Upper lobe of left lung (tissue), 4 donors: ENCODE results near the gene MTMR12.

Experiments used
- EP300 ChIP-seq, 4 donors: sonication (generic); formaldehyde crosslinking; IDR thresholded peaks; one replicate each; pipeline ENCODE4 v1.5.1; 2017; ENCODE audit warnings: antibody characterized with exemption in 4 of 4, control low read depth in 2 of 4
- TF ChIP-seq, protein P1 (sequence below), 6 experiments: fragments of 450-650 bp in 4 of 6; fragments of 200-600 bp in 2 of 6; sonication (generic) in 2 of 6; IDR thresholded peaks; one replicate each; pipeline ENCODE4 v1.5.1; 2016 to 2019; ENCODE audit warnings: antibody characterized with exemption in 6 of 6

DNA sequence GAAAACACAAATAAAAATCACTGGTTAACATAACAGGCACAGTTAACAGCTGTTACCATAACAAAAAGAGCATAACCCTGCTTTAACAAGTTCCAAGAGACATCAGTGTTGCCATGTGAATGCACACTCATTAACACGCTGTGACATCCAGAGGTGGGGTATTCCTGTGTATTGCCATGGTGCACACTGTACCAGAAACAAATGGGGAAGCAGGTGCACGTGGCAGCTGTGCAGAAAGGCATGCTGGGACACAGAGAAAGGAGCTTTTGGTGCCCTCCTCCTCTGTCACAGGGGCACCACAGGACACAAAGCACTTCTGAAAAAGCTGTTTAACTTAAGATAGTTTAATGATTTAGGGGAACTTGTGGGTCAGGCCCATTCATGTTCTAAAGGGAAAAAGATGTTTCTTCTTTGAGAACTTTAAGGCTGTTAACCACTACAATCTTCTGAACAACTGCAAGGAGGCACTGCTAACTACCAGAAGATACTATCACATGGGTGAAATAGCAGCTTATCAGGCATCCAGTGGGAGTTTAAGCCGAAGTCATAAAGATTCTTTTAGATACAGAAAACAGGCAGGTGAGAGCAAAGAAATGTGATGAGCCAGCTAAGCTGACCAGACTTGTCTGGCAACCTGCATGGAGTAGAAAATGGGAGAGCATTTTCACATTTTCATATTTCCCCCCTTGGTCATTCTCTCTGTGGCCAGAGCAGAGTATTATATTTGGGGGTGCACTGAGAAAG is 82.2 kb downstream of the MTMR12 start:
- TF ChIP-seq, protein P1, sequence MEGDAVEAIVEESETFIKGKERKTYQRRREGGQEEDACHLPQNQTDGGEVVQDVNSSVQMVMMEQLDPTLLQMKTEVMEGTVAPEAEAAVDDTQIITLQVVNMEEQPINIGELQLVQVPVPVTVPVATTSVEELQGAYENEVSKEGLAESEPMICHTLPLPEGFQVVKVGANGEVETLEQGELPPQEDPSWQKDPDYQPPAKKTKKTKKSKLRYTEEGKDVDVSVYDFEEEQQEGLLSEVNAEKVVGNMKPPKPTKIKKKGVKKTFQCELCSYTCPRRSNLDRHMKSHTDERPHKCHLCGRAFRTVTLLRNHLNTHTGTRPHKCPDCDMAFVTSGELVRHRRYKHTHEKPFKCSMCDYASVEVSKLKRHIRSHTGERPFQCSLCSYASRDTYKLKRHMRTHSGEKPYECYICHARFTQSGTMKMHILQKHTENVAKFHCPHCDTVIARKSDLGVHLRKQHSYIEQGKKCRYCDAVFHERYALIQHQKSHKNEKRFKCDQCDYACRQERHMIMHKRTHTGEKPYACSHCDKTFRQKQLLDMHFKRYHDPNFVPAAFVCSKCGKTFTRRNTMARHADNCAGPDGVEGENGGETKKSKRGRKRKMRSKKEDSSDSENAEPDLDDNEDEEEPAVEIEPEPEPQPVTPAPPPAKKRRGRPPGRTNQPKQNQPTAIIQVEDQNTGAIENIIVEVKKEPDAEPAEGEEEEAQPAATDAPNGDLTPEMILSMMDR (IDR thresholded peaks at IDR 0.05) = no peak
- TF ChIP-seq EP300 (IDR thresholded peaks at IDR 0.05) = no peak
